ENCODE data around the gene ELOVL5.

DNA sequence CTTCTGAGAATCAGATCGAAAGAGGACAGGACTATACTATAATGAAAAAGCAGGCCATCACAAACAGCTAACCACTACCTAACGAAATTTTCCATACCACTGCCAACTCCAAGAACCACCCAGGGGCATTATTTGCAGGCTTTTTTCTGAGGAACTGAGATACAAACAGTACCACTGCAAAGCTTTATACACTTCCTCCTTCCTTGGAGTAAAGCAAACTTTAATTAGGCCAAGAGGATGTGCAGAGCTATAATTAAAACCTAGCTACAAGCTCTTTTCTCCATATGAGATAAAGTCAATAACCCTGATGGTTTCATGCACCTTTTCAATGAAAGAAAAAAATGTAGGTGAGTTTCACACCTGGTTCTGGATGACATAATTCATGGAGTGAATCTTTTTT is 68.5 kb downstream of the ELOVL5 start:
- TF ChIP-seq, protein P1, sequence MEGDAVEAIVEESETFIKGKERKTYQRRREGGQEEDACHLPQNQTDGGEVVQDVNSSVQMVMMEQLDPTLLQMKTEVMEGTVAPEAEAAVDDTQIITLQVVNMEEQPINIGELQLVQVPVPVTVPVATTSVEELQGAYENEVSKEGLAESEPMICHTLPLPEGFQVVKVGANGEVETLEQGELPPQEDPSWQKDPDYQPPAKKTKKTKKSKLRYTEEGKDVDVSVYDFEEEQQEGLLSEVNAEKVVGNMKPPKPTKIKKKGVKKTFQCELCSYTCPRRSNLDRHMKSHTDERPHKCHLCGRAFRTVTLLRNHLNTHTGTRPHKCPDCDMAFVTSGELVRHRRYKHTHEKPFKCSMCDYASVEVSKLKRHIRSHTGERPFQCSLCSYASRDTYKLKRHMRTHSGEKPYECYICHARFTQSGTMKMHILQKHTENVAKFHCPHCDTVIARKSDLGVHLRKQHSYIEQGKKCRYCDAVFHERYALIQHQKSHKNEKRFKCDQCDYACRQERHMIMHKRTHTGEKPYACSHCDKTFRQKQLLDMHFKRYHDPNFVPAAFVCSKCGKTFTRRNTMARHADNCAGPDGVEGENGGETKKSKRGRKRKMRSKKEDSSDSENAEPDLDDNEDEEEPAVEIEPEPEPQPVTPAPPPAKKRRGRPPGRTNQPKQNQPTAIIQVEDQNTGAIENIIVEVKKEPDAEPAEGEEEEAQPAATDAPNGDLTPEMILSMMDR (IDR thresholded peaks at IDR 0.05), result no peak
- TF ChIP-seq POLR2A (IDR thresholded peaks at IDR 0.05) (no peak), EP300 (IDR thresholded peaks at IDR 0.05) (no peak)
